Liver (tissue), 9 donors: Measurements from ENCODE around the gene TECR. TPM values are rescaled to one million over a fixed set of nuclear protein-coding genes. Genes with fewer than 3 reads are reported as not detected.
"Not testable (repeated sequence)": the region's sequence is repeated elsewhere in the genome, so short reads cannot be mapped to it uniquely, and the experiment has no call there.

Source experiments
- DNase-seq: peaks from one replicate; pipeline ENCODE4 v3.0.0-alpha.2; 2017; ENCODE audit warnings: low spot score
- H3K27ac ChIP-seq, 2 donors: one replicate each; pipeline ENCODE4 v1.7.0; 2013; ENCODE audit warnings: inconsistent platforms in 2 of 2, low read length in 2 of 2, control low read depth in 1 of 2, low read depth in 1 of 2, mild to moderate bottlenecking in 1 of 2
- H3K27me3 ChIP-seq, 4 donors: one replicate each; pipeline versions ENCODE4 v1.6.1 to v1.7.0; 2013; ENCODE audit warnings: low read length in 3 of 4, inconsistent platforms in 1 of 4, mild to moderate bottlenecking in 1 of 4, moderate library complexity in 1 of 4; ENCODE audit not compliant: control insufficient read depth in 4 of 4, insufficient read depth in 4 of 4
- H3K36me3 ChIP-seq, 4 donors: one replicate each; pipeline versions ENCODE4 v1.6.1 to v1.7.0; 2013; ENCODE audit warnings: low read length in 3 of 4, mild to moderate bottlenecking in 3 of 4, low read depth in 1 of 4, moderate library complexity in 1 of 4; ENCODE audit not compliant: control insufficient read depth in 4 of 4, insufficient read depth in 3 of 4
- H3K4me1 ChIP-seq, 4 donors: one replicate each; pipeline versions ENCODE4 v1.6.1 to v1.7.0; 2013; ENCODE audit warnings: low read length in 3 of 4, mild to moderate bottlenecking in 3 of 4, moderate library complexity in 1 of 4; ENCODE audit not compliant: control insufficient read depth in 4 of 4, insufficient read depth in 4 of 4
- H3K4me3 ChIP-seq, 3 donors: one replicate each; pipeline versions ENCODE4 v1.6.1 to v1.7.0; 2013; ENCODE audit warnings: low read length in 3 of 3, control low read depth in 1 of 3, low read depth in 1 of 3, mild to moderate bottlenecking in 1 of 3
- H3K9ac ChIP-seq, 2 donors: one replicate each; pipeline ENCODE4 v1.7.0; 2013; ENCODE audit warnings: low read length in 2 of 2, mild to moderate bottlenecking in 2 of 2, moderate library complexity in 2 of 2, control low read depth in 1 of 2, low read depth in 1 of 2
- H3K9me3 ChIP-seq, 4 donors: one replicate each; pipeline versions ENCODE4 v1.6.1 to v1.7.0; 2013; ENCODE audit warnings: low read length in 3 of 4; ENCODE audit not compliant: control insufficient read depth in 4 of 4
- ATF3 ChIP-seq: IDR thresholded peaks from 2 replicates; pipeline ENCODE4 v1.6.1; 2016; ENCODE audit warnings: antibody characterized with exemption
- CTCF ChIP-seq: fragments of 150-350 bp; IDR thresholded peaks from 2 replicates; pipeline ENCODE4 v1.5.1; 2017; ENCODE audit warnings: improper control_type of control experiment, low read depth, low read length; ENCODE audit not compliant: missing input control
- EGR1 ChIP-seq, 2 donors: IDR thresholded peaks; 2 replicates each; pipeline ENCODE4 v1.6.1; 2016 to 2018; ENCODE audit warnings: antibody characterized with exemption in 2 of 2, low read depth in 2 of 2
- FOXA1 ChIP-seq: IDR thresholded peaks from 2 replicates; pipeline ENCODE4 v1.6.1; 2016; ENCODE audit warnings: antibody characterized with exemption
- GABPA ChIP-seq, 2 donors: IDR thresholded peaks in 1 of 2; conservative IDR thresholded peaks in 1 of 2; 2 replicates each; pipeline ENCODE4 v1.6.1; 2016; ENCODE audit warnings: antibody characterized with exemption in 2 of 2, mild to moderate bottlenecking in 1 of 2, moderate library complexity in 1 of 2
- HNF4A ChIP-seq, 2 donors: conservative IDR thresholded peaks; 2 replicates each; pipeline ENCODE4 v1.6.1; 2016; ENCODE audit warnings: antibody characterized with exemption in 2 of 2, mild to moderate bottlenecking in 2 of 2
- JUND ChIP-seq, 2 donors: IDR thresholded peaks; 2 replicates each; pipeline ENCODE4 v1.6.1; 2016; ENCODE audit warnings: antibody characterized with exemption in 2 of 2
- MAX ChIP-seq: IDR thresholded peaks from 2 replicates; pipeline ENCODE4 v1.6.1; 2016; ENCODE audit warnings: antibody characterized with exemption
- NR2F2 ChIP-seq: IDR thresholded peaks from 2 replicates; pipeline ENCODE4 v1.6.1; 2016; ENCODE audit warnings: antibody characterized with exemption
- REST ChIP-seq: IDR thresholded peaks from 2 replicates; pipeline ENCODE4 v1.6.1; 2016; ENCODE audit warnings: antibody characterized with exemption, mild to moderate bottlenecking
- RXRA ChIP-seq, 2 donors: IDR thresholded peaks; 2 replicates each; pipeline ENCODE4 v1.6.1; 2017 to 2018; ENCODE audit warnings: antibody characterized with exemption in 2 of 2, mild to moderate bottlenecking in 1 of 2
- SP1 ChIP-seq: IDR thresholded peaks from 2 replicates; pipeline ENCODE4 v1.6.1; 2018; ENCODE audit warnings: antibody characterized with exemption, mild to moderate bottlenecking
- YY1 ChIP-seq: IDR thresholded peaks from 2 replicates; pipeline ENCODE4 v1.6.1; 2016; ENCODE audit warnings: antibody characterized with exemption, mild to moderate bottlenecking
- ZBTB33 ChIP-seq: IDR thresholded peaks from 2 replicates; pipeline ENCODE4 v1.6.1; 2016; ENCODE audit warnings: antibody characterized with exemption
- WGBS: extraction: QIAGEN DNeasy Blood & Tissue Kit; methylation state at CpG from one replicate; pipeline ENCODE4 v1.1.7; 2013; 5-methylcytosine and 5-hydroxymethylcytosine counted together
- polyA plus RNA-seq, 2 donors: library from polyadenylated mRNA; stranded (reverse) in 1 of 2; unstranded in 1 of 2; fragments of 200-250 nt in 1 of 2; fragments of >200 nt in 1 of 2; fragmentation: Nextera tagmentation in 1 of 2; extraction: Ambion mirVana in 1 of 2; gene quantifications; one replicate each; pipeline versions ENCODE4 v1.2.1 to v1.2.3, GENCODE V29; 2013 to 2015
- total RNA-seq, 2 donors: library from RNA; depleted of rRNA; stranded (reverse); fragments of >200 nt; gene quantifications; one replicate each; pipeline ENCODE4 v1.2.3, GENCODE V29; 2014
- donor health status: healthy.
- donor health status: healthy.
- donor health status: healthy.
- donor health status: healthy.
- donor health status: healthy.

The TECR gene
- total and polyA plus RNA-seq, 4 donors: 26.4 to 157 (median 60.8) TPM

DNA sequence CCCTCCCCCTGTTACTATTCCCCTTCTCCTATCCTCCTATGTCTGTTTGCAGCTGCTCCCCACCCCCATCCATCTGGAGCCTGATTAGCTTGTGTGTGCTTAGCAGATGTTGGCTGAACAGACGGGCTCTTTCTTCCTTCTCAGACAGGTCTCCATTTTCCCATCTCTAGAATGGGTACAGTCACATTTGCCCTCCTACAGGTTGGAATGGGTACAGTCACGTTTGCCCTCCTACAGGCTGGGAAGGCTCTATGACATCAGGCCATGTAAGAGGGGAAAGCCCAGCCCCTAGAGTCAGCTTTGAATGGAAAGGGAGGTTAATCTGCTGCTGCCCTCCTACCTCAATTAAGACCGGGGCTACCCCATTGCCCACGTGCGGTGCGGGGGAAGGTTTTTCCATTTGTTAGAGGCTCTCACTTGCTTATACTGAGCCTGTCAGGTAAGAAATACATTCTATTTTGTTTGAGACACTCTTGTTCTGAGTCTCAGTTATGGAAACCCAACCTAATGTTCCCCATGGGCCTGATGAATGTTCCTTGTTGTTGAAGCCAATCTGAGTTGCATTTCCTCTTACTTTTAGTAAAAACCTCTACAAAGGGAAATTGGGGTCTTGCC lies 51.3 kb downstream of the TECR start:
- Histone ChIP-seq H3K36me3 (no peaks in the 10 kb centered on the region), H3K4me3 (no peak overlapping the region), H3K4me1 (no peaks in the 10 kb centered on the region), H3K27me3 (no peaks in the 10 kb centered on the region), H3K27ac (no peak overlapping the region), H3K9me3 (no peaks in the 10 kb centered on the region), H3K9ac (no peak overlapping the region)
- no peak for TF ChIP-seq NR2F2
- DNase-seq: no peak
- 62% methylated on average over 6 of the region's 6 CpGs for WGBS

- no peaks in the 10 kb centered on the region for H3K4me1 ChIP-seq
- no peak within 1 kb of the TSS for H3K4me3 ChIP-seq
- H3K27ac ChIP-seq: no peak within 1 kb of the TSS
- no peaks in the 10 kb centered on the region for H3K9me3 ChIP-seq
- TF ChIP-seq JUND (IDR thresholded peaks at IDR 0.05): no peak
- no peak for TF ChIP-seq HNF4A (conservative IDR thresholded peaks at IDR 0.05)
- no peak for TF ChIP-seq SP1
- no peak for TF ChIP-seq GABPA (IDR thresholded peaks at IDR 0.05 in 1 of 2, conservative IDR thresholded peaks at IDR 0.05 in 1 of 2)
- no peak for TF ChIP-seq ATF3
- no peak for TF ChIP-seq EGR1 (IDR thresholded peaks at IDR 0.05; ENCODE audit: low read depth in 2 of 2)
- TF ChIP-seq FOXA1: no peak
- no peak for TF ChIP-seq NR2F2
- no peak for TF ChIP-seq YY1
- no peak for TF ChIP-seq REST
- TF ChIP-seq RXRA (IDR thresholded peaks at IDR 0.05): no peak
- TF ChIP-seq MAX: no peak
- TF ChIP-seq CTCF: no peak
- no peak for TF ChIP-seq ZBTB33
- DNase-seq: no peak
- WGBS: 57% methylated on average over 6 of the region's 6 CpGs
- H3K27me3 ChIP-seq: no peaks in the 10 kb centered on the region
- H3K9ac ChIP-seq: no peak within 1 kb of the TSS
- H3K36me3 ChIP-seq: no peaks in the 10 kb centered on the region
These were observed 53.5 kb downstream of the TECR start, which contains the start of gene CLEC17A for GRCh38 chr19:14582894-14583340. CLEC17A (plus strand) TSS chr19:14583084; CDS start chr19:14583161, 77 bp downstream.

DNA sequence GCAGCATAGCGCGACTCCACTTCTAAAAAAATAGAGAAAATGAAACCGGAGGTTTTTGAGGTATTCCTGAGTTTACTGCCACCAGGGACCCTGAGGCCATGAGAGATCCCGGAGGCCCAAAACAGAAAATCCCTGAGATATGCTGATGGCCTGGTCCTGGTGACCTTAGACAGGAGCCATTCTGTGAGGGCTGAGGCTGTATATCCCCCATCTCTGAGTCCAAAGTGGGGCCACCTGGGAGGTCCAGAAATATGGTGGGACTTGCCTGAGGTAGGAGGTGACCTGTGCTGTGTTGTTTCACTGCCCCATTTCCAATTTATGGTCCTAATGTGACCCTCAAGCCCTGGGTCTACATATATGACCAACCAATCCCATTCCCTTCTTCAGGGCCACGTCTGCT lies 55.0 kb downstream of the TECR start:
- H3K36me3 ChIP-seq, H3K4me3 ChIP-seq, H3K27me3 ChIP-seq, DNase-seq, H3K9me3 ChIP-seq, H3K9ac ChIP-seq, H3K27ac ChIP-seq, H3K4me1 ChIP-seq: not testable (repeated sequence)
- 87% methylated on average over 4 of the region's 5 CpGs for WGBS

- H3K4me1 ChIP-seq, DNase-seq, H3K4me3 ChIP-seq, H3K9ac ChIP-seq, H3K9me3 ChIP-seq, H3K36me3 ChIP-seq, H3K27ac ChIP-seq, H3K27me3 ChIP-seq: not testable (repeated sequence)
- 66% methylated on average over 3 of the region's 3 CpGs for WGBS
These were observed 55.8 kb downstream of the TECR start for GRCh38 chr19:14585187-14585586.
